GM18858 (cell line): ENCODE measurements around the gene C2CD5.
"Not testable (repeated sequence)": the region's sequence is repeated elsewhere in the genome, so short reads cannot be mapped to it uniquely, and the experiment has no call there.

Experiments
- ATAC-seq: cut with Tn5 transposase; IDR thresholded peaks from one replicate; pipeline ENCODE4 v1.9.1; 2021; ENCODE audit not compliant: unreplicated experiment

Gene C2CD5

DNA sequence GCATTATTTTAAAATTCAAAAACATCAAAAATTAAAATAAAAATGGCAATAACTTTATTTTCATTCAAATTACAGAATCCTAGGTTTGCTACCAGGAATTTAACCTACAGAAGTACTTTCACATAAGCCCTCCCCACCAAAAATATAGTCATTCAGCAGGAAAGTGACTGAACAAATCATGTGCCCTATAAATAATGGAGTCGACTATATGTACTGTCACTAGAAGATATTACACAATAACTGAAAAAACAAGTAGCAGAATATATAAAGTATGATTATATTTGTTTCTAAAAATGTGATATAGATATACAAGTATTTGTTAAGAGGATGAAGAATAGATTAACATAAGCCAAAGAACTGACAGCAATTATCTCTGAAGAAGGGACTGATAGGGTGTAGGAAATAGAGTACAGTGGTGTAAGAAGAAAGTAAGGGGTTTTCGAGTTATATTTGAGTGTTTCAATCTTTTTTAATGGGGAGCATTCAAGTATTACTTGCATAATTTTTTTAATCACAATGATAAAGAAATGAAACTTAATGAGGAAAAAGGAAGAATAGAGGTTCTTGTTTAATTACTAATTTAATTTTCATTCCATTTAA, 7.9 kb downstream of the C2CD5 start:
- no peak for ATAC-seq

GRCh38 chr12:22535478-22535877, 8.9 kb downstream of the C2CD5 start:
- no peak for ATAC-seq

- no peak for ATAC-seq
These were observed 9.3 kb downstream of the C2CD5 start for GRCh38 chr12:22535038-22535437.

DNA sequence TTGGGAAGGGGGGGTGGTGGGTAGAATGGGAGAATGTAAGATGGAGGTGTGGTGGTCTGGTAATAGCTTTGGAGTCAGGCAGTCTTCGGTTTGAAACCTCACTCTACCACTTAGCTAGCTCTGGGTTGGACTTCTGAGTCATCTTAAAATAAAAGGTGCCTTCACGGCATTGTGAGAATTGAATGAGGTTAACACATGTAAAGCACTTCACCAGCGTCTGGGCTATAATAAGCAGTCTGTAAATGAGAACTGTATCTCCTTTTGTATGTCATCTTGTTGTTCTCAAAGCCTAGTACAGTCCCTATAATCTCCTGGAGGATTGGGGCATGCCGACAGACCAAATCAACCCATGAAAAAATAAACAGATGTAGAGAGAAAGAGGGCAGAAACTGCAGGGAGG, 11.2 kb downstream of the C2CD5 start:
- no peak for ATAC-seq

- no peak for ATAC-seq
These were observed 12.0 kb downstream of the C2CD5 start for GRCh38 chr12:22532317-22532716.

GRCh38 chr12:22531205-22531604, 13.1 kb downstream of the C2CD5 start:
- no peak for ATAC-seq

- peak; percentile 82 for ATAC-seq
These were observed 14.9 kb downstream of the C2CD5 start for GRCh38 chr12:22529281-22530060.

DNA sequence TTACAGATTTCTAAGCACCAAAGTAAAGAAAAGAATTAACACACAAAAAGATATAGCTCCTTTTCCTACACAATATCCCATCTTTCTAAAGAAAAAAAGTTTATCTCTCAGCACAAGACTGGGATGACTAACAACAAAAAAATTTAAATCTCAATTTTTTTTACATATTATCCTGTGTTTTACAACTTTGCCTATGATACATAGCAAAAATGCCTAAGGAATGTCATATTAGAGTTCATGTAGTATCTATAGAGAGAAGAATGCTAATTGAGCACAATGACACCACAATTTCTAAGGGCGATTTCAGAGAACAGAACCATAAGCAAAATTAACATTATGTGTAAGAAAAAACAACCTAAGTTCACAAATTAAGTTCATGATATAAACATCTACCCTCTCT, 16.3 kb downstream of the C2CD5 start:
- ATAC-seq, result no peak

DNA sequence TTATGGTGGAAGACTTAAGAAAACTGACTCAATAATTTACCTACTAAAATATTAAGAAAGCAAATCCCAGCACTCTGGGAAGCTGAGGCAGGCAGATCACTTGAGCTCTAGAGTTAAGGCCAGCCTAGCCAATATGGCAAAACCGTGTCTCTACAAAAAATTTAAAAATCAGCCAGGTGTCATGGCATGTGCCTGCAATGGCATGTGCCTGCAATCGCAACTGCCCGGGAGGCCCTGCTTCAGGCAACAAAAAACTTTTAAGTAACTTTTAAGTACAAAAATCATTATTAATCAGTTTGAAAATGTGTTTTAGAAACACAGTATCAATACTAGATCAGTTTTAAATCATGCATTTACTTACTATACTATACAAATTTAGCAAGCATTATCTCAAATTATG, 17.5 kb downstream of the C2CD5 start:
- ATAC-seq, result no peak

GRCh38 chr12:22525426-22525825, 18.9 kb downstream of the C2CD5 start:
- ATAC-seq, result no peak

- ATAC-seq, result no peak
These were observed 25.3 kb downstream of the C2CD5 start for GRCh38 chr12:22518998-22519397.

- no peak for ATAC-seq
These were observed 26.2 kb downstream of the C2CD5 start for GRCh38 chr12:22518060-22518719.

- ATAC-seq, result no peak
These were observed 29.5 kb downstream of the C2CD5 start for GRCh38 chr12:22514875-22515274.

DNA sequence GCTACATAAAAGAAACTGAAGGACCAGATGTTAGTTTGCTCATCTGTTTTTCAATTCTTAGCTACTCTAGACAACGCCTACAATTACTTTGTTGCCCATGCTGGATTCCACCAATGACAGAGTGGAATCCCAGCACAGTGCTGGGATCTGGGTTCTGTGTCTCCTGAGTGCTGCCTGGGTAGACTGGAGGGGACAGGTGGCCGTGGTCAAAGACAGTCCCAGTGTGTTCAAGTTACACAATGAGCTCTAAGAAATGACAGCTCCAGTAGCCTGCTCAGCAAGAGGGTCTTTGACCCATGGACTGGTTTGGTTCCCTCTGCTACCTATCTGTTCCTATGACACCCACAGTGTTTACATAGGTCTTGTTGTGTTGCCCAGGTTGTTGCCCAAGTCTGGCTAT, 38.5 kb downstream of the C2CD5 start:
- no peak for ATAC-seq

GRCh38 chr12:22500100-22500499, 44.2 kb downstream of the C2CD5 start:
- no peak for ATAC-seq

DNA sequence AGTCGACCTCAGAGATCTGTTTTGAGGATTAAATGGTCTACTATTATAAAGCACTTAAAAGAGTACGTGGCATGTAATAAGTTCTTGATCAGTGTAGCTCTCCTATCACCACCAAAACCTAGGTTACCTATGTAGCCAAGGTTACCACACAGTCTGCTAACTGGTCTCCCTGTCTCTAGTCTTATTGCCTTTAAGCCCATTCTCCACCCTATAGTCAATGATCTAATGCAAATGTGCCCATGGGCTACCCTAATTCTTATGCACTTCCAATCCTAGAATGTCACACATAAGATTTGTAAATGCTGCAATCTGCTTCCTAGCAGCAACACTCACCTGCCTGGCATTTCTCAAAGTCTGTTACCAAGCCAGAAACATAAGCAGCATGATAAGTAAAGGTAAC, 44.9 kb downstream of the C2CD5 start:
- no peak for ATAC-seq

DNA sequence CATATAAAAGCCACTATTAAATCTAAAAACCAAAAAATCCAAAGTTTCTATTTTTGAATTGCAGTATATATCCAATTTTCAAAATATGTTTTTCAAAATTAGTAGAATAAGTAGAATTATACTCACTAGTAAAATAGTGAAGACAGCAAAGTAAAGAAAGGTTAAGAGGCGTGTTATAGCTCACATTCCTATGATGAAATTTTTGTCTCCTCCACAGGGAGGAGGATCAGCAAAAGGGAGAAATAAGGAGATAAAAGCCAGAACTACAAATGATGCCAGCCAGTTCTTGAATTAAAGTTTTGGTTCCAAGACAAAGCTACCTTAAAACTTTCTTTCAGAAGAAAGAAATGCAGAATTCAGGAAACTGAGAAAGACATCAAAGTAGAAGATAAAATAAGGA, 50.0 kb downstream of the C2CD5 start:
- ATAC-seq, result no peak

DNA sequence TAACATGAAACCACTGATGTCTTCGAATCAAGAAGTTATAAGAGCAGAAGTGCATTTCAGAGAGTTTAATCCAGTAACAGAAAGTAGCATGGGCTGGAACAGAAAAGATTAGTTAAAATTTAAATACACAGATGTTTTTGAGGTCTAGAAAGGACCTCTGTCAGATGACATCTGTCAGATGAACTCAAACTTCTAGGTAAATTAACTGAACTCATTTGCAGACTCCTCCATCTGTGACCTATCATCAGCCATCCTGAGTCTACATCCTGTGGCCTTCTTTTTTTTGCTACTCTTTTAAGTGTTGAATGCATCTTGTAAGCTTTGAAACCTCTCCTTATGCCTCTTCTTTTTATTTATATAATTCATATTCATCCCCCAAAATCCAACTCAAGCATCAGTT, 53.3 kb downstream of the C2CD5 start:
- ATAC-seq, result no peak

GRCh38 chr12:22488478-22488877, 55.9 kb downstream of the C2CD5 start:
- no peak for ATAC-seq

DNA sequence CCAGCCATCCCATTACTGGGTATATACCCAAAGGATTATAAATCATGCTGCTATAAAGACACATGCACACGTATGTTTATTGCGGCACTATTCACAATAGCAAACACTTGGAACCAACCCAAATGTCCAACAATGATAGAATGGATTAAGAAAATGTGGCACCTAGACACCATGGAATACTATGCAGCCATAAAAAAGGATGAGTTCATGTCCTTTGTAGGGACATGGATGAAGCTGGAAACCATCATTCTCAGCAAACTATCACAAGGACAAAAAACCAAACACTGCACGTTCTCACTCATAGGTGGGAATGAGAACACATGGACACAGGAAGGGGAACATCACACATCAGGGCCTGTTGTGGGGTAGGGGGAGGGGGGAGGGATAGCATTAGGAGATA, 56.7 kb downstream of the C2CD5 start:
- not testable (repeated sequence) for ATAC-seq

- ATAC-seq, result no peak
These were observed 62.7 kb downstream of the C2CD5 start for GRCh38 chr12:22481547-22482104.

- ATAC-seq, result not testable (repeated sequence)
These were observed 63.5 kb downstream of the C2CD5 start for GRCh38 chr12:22480814-22481213.
